ENCODE measurements around the gene KCNG4. TPM values are rescaled to one million over a fixed set of nuclear protein-coding genes. Genes with fewer than 3 reads are reported as not detected.

Gene KCNG4
- total RNA-seq, 1 donor: not detected

DNA sequence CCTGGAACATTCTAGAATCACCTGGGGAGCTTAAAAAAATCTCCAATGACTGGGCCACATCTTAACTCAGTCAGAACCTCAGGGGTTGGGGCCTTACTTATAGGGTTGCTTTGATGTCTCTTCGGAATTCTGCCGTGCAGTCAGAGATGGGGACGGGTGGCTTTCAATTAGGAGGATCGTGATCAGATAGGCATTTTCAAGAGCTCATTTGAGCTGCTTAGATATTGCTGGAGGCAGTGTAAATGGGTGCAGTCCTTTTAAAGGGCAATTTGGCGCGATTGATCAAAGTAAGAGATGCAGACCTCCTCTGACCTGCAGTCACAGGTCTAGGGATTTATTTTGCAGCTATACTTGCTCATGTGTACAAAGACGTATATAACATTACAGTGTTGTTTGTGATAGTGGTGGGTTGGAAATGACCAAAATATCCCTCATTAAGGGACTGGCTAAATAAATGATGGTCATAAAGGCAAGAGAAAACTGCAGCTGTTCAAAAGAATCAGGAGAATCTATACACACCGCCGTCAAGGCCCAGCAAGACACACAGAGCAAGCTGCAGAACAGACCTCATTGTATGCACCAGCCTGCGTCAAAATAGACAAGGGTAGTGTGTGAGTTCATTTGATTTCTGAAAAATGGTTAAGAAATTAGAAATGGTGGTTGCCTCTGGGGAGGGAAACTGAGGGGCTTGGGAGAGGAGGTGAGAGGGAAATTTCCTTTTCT lies 6.3 kb upstream of the KCNG4 start:
- DNase-seq (ENCODE audit: low read depth): no peak
- TF ChIP-seq, protein P1, sequence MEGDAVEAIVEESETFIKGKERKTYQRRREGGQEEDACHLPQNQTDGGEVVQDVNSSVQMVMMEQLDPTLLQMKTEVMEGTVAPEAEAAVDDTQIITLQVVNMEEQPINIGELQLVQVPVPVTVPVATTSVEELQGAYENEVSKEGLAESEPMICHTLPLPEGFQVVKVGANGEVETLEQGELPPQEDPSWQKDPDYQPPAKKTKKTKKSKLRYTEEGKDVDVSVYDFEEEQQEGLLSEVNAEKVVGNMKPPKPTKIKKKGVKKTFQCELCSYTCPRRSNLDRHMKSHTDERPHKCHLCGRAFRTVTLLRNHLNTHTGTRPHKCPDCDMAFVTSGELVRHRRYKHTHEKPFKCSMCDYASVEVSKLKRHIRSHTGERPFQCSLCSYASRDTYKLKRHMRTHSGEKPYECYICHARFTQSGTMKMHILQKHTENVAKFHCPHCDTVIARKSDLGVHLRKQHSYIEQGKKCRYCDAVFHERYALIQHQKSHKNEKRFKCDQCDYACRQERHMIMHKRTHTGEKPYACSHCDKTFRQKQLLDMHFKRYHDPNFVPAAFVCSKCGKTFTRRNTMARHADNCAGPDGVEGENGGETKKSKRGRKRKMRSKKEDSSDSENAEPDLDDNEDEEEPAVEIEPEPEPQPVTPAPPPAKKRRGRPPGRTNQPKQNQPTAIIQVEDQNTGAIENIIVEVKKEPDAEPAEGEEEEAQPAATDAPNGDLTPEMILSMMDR (IDR thresholded peaks at IDR 0.05; ENCODE audit: insufficient read depth, low read length): no peak
- H3K4me3 ChIP-seq (ENCODE audit: low read depth, low read length): no peak overlapping the region

DNA sequence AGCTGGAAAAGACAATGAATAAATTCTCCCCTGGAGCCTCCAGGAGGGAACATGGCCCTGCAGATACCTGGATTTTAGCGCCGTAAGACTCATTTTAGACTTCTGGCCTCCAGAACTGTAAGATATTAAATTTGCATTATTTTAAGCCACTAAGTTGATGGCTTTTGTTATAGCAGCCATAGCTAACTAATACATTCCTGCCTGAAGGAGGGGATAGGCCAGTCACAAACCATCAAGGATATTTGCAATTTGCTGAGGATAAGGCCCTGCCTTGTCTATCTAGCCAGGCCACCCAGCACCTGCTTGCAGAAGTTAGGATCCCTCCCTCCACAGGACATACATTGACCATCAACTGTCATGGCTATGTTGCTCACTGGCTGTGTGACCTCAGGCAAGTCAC lies 4.9 kb upstream of the KCNG4 start:
- TF ChIP-seq, protein P1 (IDR thresholded peaks at IDR 0.05; ENCODE audit: insufficient read depth, low read length): no peak
- no peak overlapping the region for H3K4me3 ChIP-seq (ENCODE audit: low read depth, low read length)
- no peak for DNase-seq (ENCODE audit: low read depth)

DNA sequence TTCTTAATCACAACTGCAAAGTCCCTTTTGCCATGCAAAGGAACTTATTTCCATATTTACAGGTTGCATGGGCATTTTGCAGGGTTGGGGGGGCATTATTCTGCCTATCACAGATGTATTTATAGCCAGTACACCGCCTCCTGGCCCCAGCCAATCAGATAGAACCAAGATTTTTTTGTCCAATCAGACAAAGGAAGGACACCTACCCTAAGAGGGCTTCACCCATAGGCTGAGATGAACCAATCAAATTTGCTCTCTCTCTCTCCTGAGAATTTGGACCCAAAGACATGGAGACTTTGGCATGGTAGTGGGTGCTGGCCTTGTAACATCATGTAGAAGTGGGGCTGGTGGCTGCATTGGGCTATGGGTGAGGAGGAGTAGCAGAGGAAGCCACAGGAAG lies 3.9 kb upstream of the KCNG4 start:
- TF ChIP-seq, protein P1 (IDR thresholded peaks at IDR 0.05; ENCODE audit: insufficient read depth, low read length): no peak
- no peak overlapping the region for H3K4me3 ChIP-seq (ENCODE audit: low read depth, low read length)
- DNase-seq (ENCODE audit: low read depth): no peak

DNA sequence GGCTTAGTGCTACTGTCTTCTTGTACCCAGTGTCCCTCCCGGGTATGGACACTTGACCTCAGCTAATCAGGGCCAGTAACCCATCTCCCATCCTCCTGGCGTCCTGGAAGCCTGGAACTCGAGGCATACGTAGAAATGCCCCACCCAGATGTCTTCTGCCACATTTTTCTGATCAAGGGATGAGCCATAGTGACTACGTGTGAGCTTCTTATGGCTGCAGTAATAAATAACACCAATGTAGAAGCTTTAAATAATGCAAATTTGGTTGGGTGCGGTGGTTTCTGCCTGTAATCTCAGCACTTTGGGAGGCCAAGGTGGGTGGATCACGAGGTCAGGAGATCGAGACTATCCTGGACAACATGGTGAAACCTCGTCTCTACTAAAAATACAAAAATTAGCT lies 3.0 kb upstream of the KCNG4 start:
- H3K4me3 ChIP-seq (ENCODE audit: low read depth, low read length): no peak overlapping the region
- DNase-seq (ENCODE audit: low read depth): no peak
- TF ChIP-seq, protein P1 (IDR thresholded peaks at IDR 0.05; ENCODE audit: insufficient read depth, low read length): no peak

DNA sequence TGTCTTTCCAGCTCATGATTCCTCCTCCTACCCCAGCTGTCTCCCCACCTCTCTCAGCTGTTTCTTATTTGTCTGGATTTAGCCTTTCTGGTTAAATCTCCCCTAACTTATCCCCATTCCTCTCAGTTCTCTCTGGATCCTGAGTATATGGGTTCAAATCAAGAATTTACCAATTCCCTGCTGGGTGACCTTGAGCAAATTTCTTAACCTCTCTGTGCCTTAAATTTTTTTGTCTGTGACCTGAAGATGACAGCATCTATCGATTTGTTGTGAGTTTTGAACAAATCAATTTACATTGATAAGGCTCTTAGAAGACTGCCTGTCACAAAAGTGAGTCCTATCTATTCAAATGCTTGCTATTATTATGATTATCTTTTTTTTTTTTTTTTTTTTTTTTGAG lies 2.0 kb upstream of the KCNG4 start:
- TF ChIP-seq, protein P1 (IDR thresholded peaks at IDR 0.05; ENCODE audit: insufficient read depth, low read length): no peak
- no peak for DNase-seq (ENCODE audit: low read depth)

DNA sequence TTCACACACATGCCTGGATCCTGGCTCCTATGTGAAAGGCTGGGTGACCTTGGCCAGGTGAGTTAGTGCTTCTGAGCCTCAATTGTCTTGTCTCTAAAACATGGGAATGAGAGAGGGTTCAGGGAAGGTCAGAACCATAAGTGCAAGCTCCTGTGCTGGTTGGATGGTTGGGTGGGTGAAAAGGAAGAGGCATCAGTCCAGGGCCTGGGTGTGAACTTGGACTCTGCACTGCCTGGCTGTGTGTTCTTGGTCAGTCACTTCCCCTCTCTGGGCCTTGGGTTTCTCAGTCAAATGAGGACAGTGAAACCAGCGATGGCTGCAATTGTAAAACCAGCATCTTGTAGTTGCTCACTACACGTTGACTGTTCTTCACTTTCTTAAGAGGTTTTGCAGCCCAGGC lies 643 bp upstream of the KCNG4 start:
- no peak for DNase-seq (ENCODE audit: low read depth)
- no peak overlapping the region for H3K4me3 ChIP-seq (ENCODE audit: low read depth, low read length)
- TF ChIP-seq, protein P1 (IDR thresholded peaks at IDR 0.05; ENCODE audit: insufficient read depth, low read length): no peak

More for the DNA sequence above, 2.0 kb upstream of the KCNG4 start:
- H3K4me3 ChIP-seq (ENCODE audit: low read depth, low read length): no peak overlapping the region
